Gastrocnemius medialis (tissue), 4 donors: ENCODE results near the gene CXorf66.

Experiments used
- POLR2A ChIP-seq, 2 donors: fragments of 450-650 bp; IDR thresholded peaks; one replicate each; pipeline ENCODE4 v1.6.1; 2017; ENCODE audit warnings: antibody characterized with exemption in 2 of 2, mild to moderate bottlenecking in 2 of 2, moderate library complexity in 2 of 2
- TF ChIP-seq, protein P1 (sequence below), 5 experiments: fragments of 450-650 bp in 3 of 5; fragments of 200-600 bp in 2 of 5; sonication (generic) in 2 of 5; IDR thresholded peaks in 4 of 5; conservative IDR thresholded peaks in 1 of 5; 1 replicate in 4 of 5; 2 replicates in 1 of 5; pipeline ENCODE4 v1.5.1; 2016 to 2019; ENCODE audit warnings: antibody characterized with exemption in 5 of 5, mild to moderate bottlenecking in 3 of 5, moderate library complexity in 3 of 5

DNA sequence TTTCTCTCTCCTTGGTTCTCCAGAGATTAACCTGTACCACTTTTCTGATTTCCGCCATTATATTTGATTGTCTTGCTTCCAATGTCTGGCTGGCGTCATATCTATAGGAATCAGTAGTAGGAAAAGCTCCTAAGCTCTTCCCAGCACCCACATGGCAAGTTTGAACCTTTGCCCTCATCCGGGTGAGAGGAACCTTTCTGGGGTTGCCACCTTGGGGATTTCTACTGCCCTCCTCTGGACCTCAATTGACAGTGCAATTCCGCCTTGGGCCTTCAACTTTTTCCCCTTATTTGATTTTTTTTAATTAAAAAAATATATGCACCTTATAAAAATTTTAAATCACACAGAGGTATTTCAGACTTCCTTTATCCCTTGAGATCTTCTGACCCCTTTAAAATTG, 2.0 kb upstream of the CXorf66 start:
- TF ChIP-seq, protein P1, sequence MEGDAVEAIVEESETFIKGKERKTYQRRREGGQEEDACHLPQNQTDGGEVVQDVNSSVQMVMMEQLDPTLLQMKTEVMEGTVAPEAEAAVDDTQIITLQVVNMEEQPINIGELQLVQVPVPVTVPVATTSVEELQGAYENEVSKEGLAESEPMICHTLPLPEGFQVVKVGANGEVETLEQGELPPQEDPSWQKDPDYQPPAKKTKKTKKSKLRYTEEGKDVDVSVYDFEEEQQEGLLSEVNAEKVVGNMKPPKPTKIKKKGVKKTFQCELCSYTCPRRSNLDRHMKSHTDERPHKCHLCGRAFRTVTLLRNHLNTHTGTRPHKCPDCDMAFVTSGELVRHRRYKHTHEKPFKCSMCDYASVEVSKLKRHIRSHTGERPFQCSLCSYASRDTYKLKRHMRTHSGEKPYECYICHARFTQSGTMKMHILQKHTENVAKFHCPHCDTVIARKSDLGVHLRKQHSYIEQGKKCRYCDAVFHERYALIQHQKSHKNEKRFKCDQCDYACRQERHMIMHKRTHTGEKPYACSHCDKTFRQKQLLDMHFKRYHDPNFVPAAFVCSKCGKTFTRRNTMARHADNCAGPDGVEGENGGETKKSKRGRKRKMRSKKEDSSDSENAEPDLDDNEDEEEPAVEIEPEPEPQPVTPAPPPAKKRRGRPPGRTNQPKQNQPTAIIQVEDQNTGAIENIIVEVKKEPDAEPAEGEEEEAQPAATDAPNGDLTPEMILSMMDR (IDR thresholded peaks at IDR 0.05 in 4 of 5, conservative IDR thresholded peaks at IDR 0.05 in 1 of 5) = no peak
- TF ChIP-seq POLR2A (IDR thresholded peaks at IDR 0.05) = no peak
